GM12875 (cell line): ENCODE data around the gene LPP.

Experiments used
- H3K4me3 ChIP-seq: one replicate; pipeline ENCODE4 v1.5.1; 2011; ENCODE audit warnings: low read depth, low read length, control low read depth
- CTCF ChIP-seq: IDR thresholded peaks from 2 replicates; pipeline ENCODE4 v1.5.1; 2011; ENCODE audit warnings: low read depth, mild to moderate bottlenecking, control low read depth, inconsistent platforms, low read length, moderate library complexity, borderline replicate concordance; ENCODE audit not compliant: insufficient read depth

The LPP gene

DNA sequence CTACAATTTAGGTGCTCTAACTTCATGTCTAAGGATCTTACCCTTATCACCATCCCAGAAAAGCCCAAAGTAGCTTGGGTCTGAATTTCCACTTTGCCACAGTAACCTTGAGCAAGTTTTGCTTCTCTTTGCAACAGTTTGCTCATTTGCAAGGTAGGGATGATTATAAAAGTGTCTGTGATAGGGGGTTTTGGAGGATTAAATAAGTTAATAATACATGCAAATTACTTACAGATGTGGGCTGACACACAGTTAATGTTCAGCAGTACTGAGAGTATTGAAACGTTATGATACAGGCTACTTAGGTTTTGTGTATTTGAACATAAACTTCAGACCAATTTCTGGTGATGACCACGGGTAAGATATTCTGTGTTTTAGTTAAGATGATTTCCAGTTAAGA lies 573.1 kb downstream of the LPP start:
- TF ChIP-seq CTCF, result no peak
- no peak overlapping the region for H3K4me3 ChIP-seq

DNA sequence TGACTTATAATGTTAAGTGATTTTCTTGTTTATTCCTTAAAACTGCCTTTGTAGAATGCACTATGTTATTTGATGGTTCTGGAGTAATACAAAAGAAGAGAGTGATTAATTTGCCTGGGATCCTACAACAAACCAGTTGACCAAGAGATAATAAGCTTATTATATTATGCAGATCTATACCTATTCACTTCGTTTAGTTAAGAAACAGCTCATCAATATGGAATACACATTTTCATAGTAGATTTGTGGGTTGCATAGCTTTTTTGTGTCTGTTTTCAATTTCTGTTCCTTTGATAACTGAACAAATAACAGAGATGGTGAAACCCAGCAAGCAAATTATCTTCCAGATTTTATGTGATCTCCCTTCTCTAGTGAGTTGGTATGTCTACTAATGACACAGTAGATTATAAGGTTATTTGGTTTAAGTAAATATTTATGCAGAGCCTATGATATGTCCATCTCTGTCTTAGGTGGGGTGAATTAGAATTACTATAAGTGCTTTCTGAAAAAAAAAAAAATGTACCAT lies 574.5 kb downstream of the LPP start:
- no peak overlapping the region for H3K4me3 ChIP-seq
- no peak for TF ChIP-seq CTCF

GRCh38 chr3:188729422-188729821 lies 575.5 kb downstream of the LPP start:
- H3K4me3 ChIP-seq, result no peak overlapping the region
- TF ChIP-seq CTCF, result no peak

- no peak overlapping the region for H3K4me3 ChIP-seq
- TF ChIP-seq CTCF, result no peak
Measured at GRCh38 chr3:188734395-188734794, 580.4 kb downstream of the LPP start.

DNA sequence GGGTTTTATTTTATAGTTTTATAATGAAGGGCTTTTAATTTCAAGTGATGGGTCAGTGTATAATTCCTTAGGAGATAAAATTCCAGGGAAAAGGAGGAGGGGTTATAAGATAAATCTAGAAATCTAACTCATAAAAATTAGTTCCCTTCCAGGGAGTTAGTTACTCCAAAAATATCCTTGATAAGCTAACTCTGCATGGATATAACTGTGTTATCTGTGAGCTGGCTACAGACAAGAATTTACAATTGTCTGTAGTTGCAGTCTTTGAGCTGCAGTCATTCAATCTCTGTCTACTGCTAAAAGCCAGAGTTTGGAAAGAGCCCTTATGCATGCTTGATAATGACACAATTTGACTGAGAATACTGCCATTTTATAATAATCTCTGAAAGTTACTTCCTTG lies 585.6 kb downstream of the LPP start:
- H3K4me3 ChIP-seq, result no peak overlapping the region
- no peak for TF ChIP-seq CTCF

- no peak overlapping the region for H3K4me3 ChIP-seq
- TF ChIP-seq CTCF, result no peak
Measured at GRCh38 chr3:188740010-188740409, 586.1 kb downstream of the LPP start.

GRCh38 chr3:188742755-188743550 lies 589.0 kb downstream of the LPP start:
- TF ChIP-seq CTCF, result no peak
- no peak overlapping the region for H3K4me3 ChIP-seq
